Fibroblast of gingiva (primary cell): ENCODE results near the gene ARID3C.

Source experiments
- DNase-seq: peaks from one replicate; pipeline ENCODE4 v3.0.0-alpha.2; 2011; ENCODE audit warnings: low read depth

Gene ARID3C

GRCh38 chr9:34594177-34594576, 34.7 kb downstream of the ARID3C start:
- DNase-seq = no peak

- peak; percentile 30 for DNase-seq
These were observed 35.8 kb downstream of the ARID3C start for GRCh38 chr9:34592895-34593601.

- DNase-seq = no peak
These were observed 36.7 kb downstream of the ARID3C start for GRCh38 chr9:34591917-34592866.

GRCh38 chr9:34591248-34591916, 37.5 kb downstream of the ARID3C start:
- DNase-seq = peak; percentile 61

- no peak for DNase-seq
These were observed 38.3 kb downstream of the ARID3C start for GRCh38 chr9:34590381-34591247.

GRCh38 chr9:34589636-34590380, 39.1 kb downstream of the ARID3C start, which contains the start of gene CNTFR:
Gene CNTFR (minus strand): TSS chr9:34589724. CDS start chr9:34568981, 20,743 bp downstream.
- DNase-seq = no peak

GRCh38 chr9:34588671-34589635, 39.9 kb downstream of the ARID3C start:
- DNase-seq = no peak

- no peak for DNase-seq
These were observed 41.6 kb downstream of the ARID3C start for GRCh38 chr9:34587271-34587670.

- DNase-seq = no peak
These were observed 42.8 kb downstream of the ARID3C start for GRCh38 chr9:34585946-34586669.

GRCh38 chr9:34584970-34585369, 43.9 kb downstream of the ARID3C start:
- no peak for DNase-seq

GRCh38 chr9:34582787-34583186, 46.1 kb downstream of the ARID3C start:
- no peak for DNase-seq

GRCh38 chr9:34581318-34581717, 47.5 kb downstream of the ARID3C start:
- no peak for DNase-seq

GRCh38 chr9:34580358-34580757, 48.5 kb downstream of the ARID3C start:
- no peak for DNase-seq

GRCh38 chr9:34579808-34580163, 49.1 kb downstream of the ARID3C start:
- DNase-seq = no peak

GRCh38 chr9:34579104-34579807, 49.6 kb downstream of the ARID3C start:
- no peak for DNase-seq

GRCh38 chr9:34578241-34579103, 50.4 kb downstream of the ARID3C start:
- DNase-seq = peak; percentile 10
